HCT116 (cell line): ENCODE results near the gene SMCO1. TPM values are rescaled to one million over a fixed set of nuclear protein-coding genes. Genes with fewer than 3 reads are reported as not detected.

Source experiments
- ATAC-seq: fragments of 200-7000 bp; cut with Tn5 transposase; 2 replicates; pipeline ENCODE4 v1.9.1; 2020; ENCODE audit warnings: mild to moderate bottlenecking, moderate library complexity
- BruUV-seq: library from RNA; stranded (reverse); fragments of 400-500 nt; replicated peaks from 2 replicates; lab custom pipeline; 2021; lab: Mats Ljungman, UMichigan
- CTCF ChIA-PET: fragments of 300-600 bp; sonication (Branson Sonifier 250); formaldehyde crosslinking; loops from one replicate; lab custom pipeline; 2021; ENCODE audit warnings: antibody characterized with exemption; lab: Charles Lee
- POLR2A ChIA-PET: fragments of 300-600, 350-600 bp; sonication (Branson Sonifier 250); formaldehyde crosslinking; loops from one replicate; lab custom pipeline; 2021; ENCODE audit warnings: antibody characterized with exemption; lab: Charles Lee
- RAD21 ChIA-PET, 2 experiments: fragments of 300-600 bp; sonication (Branson Sonifier 250); formaldehyde crosslinking; loops; one replicate each; lab custom pipeline; 2023; ENCODE audit warnings: low total read pairs in 2 of 2; ENCODE audit not compliant: uncharacterized antibody in 2 of 2, unreplicated experiment in 2 of 2, low non-redundant PET in 1 of 2; lab: Charles Lee
- DNase-seq: peaks from one replicate; pipeline ENCODE4 v3.0.0-alpha.2; 2010; ENCODE audit warnings: low read depth, low spot score
- H2AFZ ChIP-seq: fragments of 200-600 bp; shearing (Covaris generic), sonication (generic); 2 replicates; pipeline ENCODE4 v1.6.1; 2017; ENCODE audit warnings: low read depth, mixed run types, mixed read lengths, antibody characterized with exemption, low read length; ENCODE audit not compliant: poor library complexity, severe bottlenecking
- H3K27ac ChIP-seq: 2 replicates; pipeline ENCODE4 v1.5.1; 2012; ENCODE audit warnings: low read depth, low read length
- H3K27me3 ChIP-seq: fragments of 200-600 bp; sonication (generic); 2 replicates; pipeline ENCODE4 v1.6.1; 2016; ENCODE audit warnings: mixed run types, low read length, mixed read lengths; ENCODE audit not compliant: insufficient read depth
- H3K36me3 ChIP-seq, 2 experiments: fragments of 200-500 bp in 1 of 2; fragments of 200-600 bp in 1 of 2; sonication (Bioruptor generic) in 1 of 2; sonication (generic) in 1 of 2; 2 replicates each; pipeline versions ENCODE4 v1.5.1 to v1.6.1; 2014 to 2016; ENCODE audit warnings: low read length in 2 of 2, inconsistent platforms in 1 of 2, mixed read lengths in 1 of 2, mixed run types in 1 of 2; ENCODE audit not compliant: insufficient read depth in 2 of 2, control insufficient read depth in 1 of 2
- H3K4me1 ChIP-seq, 2 experiments: fragments of 200-600 bp in 1 of 2; sonication (generic) in 1 of 2; 2 replicates each; pipeline versions ENCODE4 v1.5.1 to v1.6.1; 2012 to 2017; ENCODE audit warnings: low read length in 2 of 2, inconsistent platforms in 1 of 2, mild to moderate bottlenecking in 1 of 2, mixed read lengths in 1 of 2, mixed run types in 1 of 2, moderate library complexity in 1 of 2; ENCODE audit not compliant: insufficient read depth in 2 of 2, control insufficient read depth in 1 of 2
- H3K4me2 ChIP-seq: fragments of 200-600 bp; sonication (generic); 2 replicates; pipeline ENCODE4 v1.6.1; 2017; ENCODE audit warnings: mixed run types, low read length, mixed read lengths
- H3K4me3 ChIP-seq, 2 experiments: fragments of 200-600 bp in 1 of 2; sonication (generic) in 1 of 2; replicated peaks in 1 of 2; 2 replicates each; pipeline ENCODE4 v1.5.1; 2011 to 2016; ENCODE audit warnings: low read length in 2 of 2, control low read depth in 1 of 2, low read depth in 1 of 2, mild to moderate bottlenecking in 1 of 2, mixed read lengths in 1 of 2, mixed run types in 1 of 2
- H3K79me2 ChIP-seq: fragments of 200-600 bp; sonication (generic); 2 replicates; pipeline ENCODE4 v1.6.1; 2017; ENCODE audit warnings: mild to moderate bottlenecking, mixed run types, low read length, moderate library complexity, mixed read lengths; ENCODE audit not compliant: insufficient read depth
- H3K9ac ChIP-seq: fragments of 200-600 bp; sonication (generic); 2 replicates; pipeline ENCODE4 v1.6.1; 2016; ENCODE audit warnings: low read length, mixed read lengths
- H3K9me2 ChIP-seq: fragments of 200-600 bp; sonication (generic), shearing (Covaris generic); 2 replicates; pipeline ENCODE4 v1.6.1; 2017; ENCODE audit warnings: mixed run types, mild to moderate bottlenecking, moderate library complexity; ENCODE audit not compliant: insufficient read depth
- H3K9me3 ChIP-seq, 2 experiments: fragments of 200-500 bp in 1 of 2; fragments of 200-600 bp in 1 of 2; sonication (Bioruptor generic) in 1 of 2; sonication (generic) in 1 of 2; 2 replicates each; pipeline ENCODE4 v1.6.1; 2014 to 2017; ENCODE audit warnings: low read length in 2 of 2, mixed read lengths in 2 of 2, inconsistent platforms in 1 of 2, low read depth in 1 of 2, mild to moderate bottlenecking in 1 of 2, mixed run types in 1 of 2, moderate library complexity in 1 of 2; ENCODE audit not compliant: control insufficient read depth in 1 of 2, insufficient read depth in 1 of 2
- H4K20me1 ChIP-seq: fragments of 200-600 bp; sonication (generic), shearing (Covaris generic); 2 replicates; pipeline ENCODE4 v1.6.1; 2017; ENCODE audit warnings: mixed run types, mild to moderate bottlenecking, moderate library complexity; ENCODE audit not compliant: insufficient read depth
- CBX3 ChIP-seq: IDR thresholded peaks from 2 replicates; pipeline ENCODE4 v1.6.1; 2012; ENCODE audit warnings: low read depth
- EZH2phosphoT487 ChIP-seq: fragments of 200-600 bp; IDR thresholded peaks from 2 replicates; pipeline ENCODE4 v1.6.1; 2018; ENCODE audit warnings: antibody characterized with exemption, borderline replicate concordance
- FOSL1 ChIP-seq: IDR thresholded peaks from 2 replicates; pipeline ENCODE4 v1.6.1; 2012; ENCODE audit warnings: low read depth
- JUND ChIP-seq: IDR thresholded peaks from 2 replicates; pipeline ENCODE4 v1.6.1; 2012
- MAX ChIP-seq: IDR thresholded peaks from 2 replicates; pipeline ENCODE4 v1.6.1; 2012
- POLR2A ChIP-seq: IDR thresholded peaks from 2 replicates; pipeline ENCODE4 v1.7.0; 2011; ENCODE audit warnings: borderline replicate concordance; ENCODE audit not compliant: insufficient read depth, insufficient read length; ENCODE audit errors: extremely low read depth
- REST ChIP-seq: IDR thresholded peaks from 2 replicates; pipeline ENCODE4 v1.6.1; 2012; ENCODE audit warnings: low read depth
- SIN3A ChIP-seq: IDR thresholded peaks from 2 replicates; pipeline ENCODE4 v1.6.1; 2012; ENCODE audit warnings: low read depth
- TCF7L2 ChIP-seq: IDR thresholded peaks from 2 replicates; pipeline ENCODE4 v1.7.0; 2011; ENCODE audit warnings: borderline replicate concordance, inconsistent platforms; ENCODE audit not compliant: insufficient read depth, insufficient read length; ENCODE audit errors: extremely low read depth
- intact Hi-C: fragments of 100-400 bp; cut with micrococcal nuclease; formaldehyde crosslinking; loops from 2 replicates; pipeline ENCODE4 v1.10.0; 2022
- total RNA-seq: library from RNA; stranded (reverse); gene quantifications from one replicate; pipeline ENCODE4 v1.2.1, GENCODE V29; 2021; ENCODE audit not compliant: unreplicated experiment
- TF ChIP-seq, protein P1 (sequence below), 3 experiments: fragments of 200-600 bp in 1 of 3; sonication (generic) in 1 of 3; IDR thresholded peaks in 2 of 3; conservative IDR thresholded peaks in 1 of 3; 2 replicates each; pipeline ENCODE4 v1.5.1; 2012 to 2017; ENCODE audit warnings: low read depth in 2 of 3, low read length in 2 of 3, antibody characterized with exemption in 1 of 3, borderline replicate concordance in 1 of 3, control low read depth in 1 of 3, mild to moderate bottlenecking in 1 of 3, mixed read lengths in 1 of 3, mixed run types in 1 of 3, moderate library complexity in 1 of 3; ENCODE audit not compliant: insufficient read depth in 1 of 3

SMCO1 gene
- total RNA-seq, 1 experiment from 2014 or later, result not detected

GRCh38 chr3:196503196-196504076 is 11.7 kb downstream of the SMCO1 start, which contains the start of gene RNF168 (continued):
- TF ChIP-seq JUND (no peak), MAX (peak; percentile 84), POLR2A (peak; percentile 69), SIN3A (peak; percentile 89), CBX3 (no peak), FOSL1 (no peak)

DNA sequence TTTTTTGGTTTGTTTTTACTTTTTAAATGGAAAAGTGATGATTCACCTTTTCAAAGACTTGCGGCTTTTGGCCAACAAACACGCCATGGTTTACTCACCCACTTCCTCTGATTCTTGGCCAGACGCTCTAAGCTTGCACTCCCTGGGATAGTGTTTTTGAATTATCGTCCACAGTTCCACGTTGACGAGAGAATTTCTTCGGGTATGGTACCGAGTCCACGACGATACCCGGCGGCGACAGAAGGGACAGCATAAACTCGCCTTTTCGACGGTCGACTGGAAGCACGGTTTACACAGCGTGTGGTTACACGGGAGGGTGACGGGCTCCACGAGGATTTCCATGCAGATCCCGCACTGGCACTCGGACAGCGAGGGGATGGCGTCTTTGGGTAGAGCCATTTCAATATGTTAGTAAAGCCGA is 12.4 kb downstream of the SMCO1 start:
- peak overlapping the region; percentile 91 for H3K27ac ChIP-seq
- DNase-seq (no peak), ATAC-seq (peak; percentile 23; the same call in 1 of the 2 replicates)
- ChIA-PET CTCF (no interaction called here), POLR2A (no interaction called here), RAD21 (no interaction called here)
- H3K9ac ChIP-seq, result peak overlapping the region; percentile 99
- no peaks in the 10 kb centered on the region for H3K9me2 ChIP-seq
- H3K79me2 ChIP-seq, result peaks cover 57% of the 10 kb centered on the region
- peak overlapping the region; percentile 80 to 83 for H3K4me3 ChIP-seq
- peaks cover 0 to 14% of the 10 kb centered on the region in 2 experiments; a peak in 1 of 4 replicates for H3K36me3 ChIP-seq
- peaks cover 0 to 6% of the 10 kb centered on the region in 2 experiments; a peak in 1 of 4 replicates for H3K9me3 ChIP-seq
- H4K20me1 ChIP-seq, result peaks cover 6% of the 10 kb centered on the region; the same call in 1 of the 2 replicates
- TF ChIP-seq TCF7L2 (peak; percentile 31), REST (no peak), EZH2phosphoT487 (no peak), FOSL1 (peak; percentile 46), JUND (peak; percentile 45; the same call in 1 of the 2 replicates), MAX (peak; percentile 42; the same call in 1 of the 2 replicates), SIN3A (0 out of 2 replicates have a peak, but pooled peaks have one; percentile 19)
- TF ChIP-seq, protein P1, sequence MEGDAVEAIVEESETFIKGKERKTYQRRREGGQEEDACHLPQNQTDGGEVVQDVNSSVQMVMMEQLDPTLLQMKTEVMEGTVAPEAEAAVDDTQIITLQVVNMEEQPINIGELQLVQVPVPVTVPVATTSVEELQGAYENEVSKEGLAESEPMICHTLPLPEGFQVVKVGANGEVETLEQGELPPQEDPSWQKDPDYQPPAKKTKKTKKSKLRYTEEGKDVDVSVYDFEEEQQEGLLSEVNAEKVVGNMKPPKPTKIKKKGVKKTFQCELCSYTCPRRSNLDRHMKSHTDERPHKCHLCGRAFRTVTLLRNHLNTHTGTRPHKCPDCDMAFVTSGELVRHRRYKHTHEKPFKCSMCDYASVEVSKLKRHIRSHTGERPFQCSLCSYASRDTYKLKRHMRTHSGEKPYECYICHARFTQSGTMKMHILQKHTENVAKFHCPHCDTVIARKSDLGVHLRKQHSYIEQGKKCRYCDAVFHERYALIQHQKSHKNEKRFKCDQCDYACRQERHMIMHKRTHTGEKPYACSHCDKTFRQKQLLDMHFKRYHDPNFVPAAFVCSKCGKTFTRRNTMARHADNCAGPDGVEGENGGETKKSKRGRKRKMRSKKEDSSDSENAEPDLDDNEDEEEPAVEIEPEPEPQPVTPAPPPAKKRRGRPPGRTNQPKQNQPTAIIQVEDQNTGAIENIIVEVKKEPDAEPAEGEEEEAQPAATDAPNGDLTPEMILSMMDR (IDR thresholded peaks at IDR 0.05 in 2 of 3, conservative IDR thresholded peaks at IDR 0.05 in 1 of 3; ENCODE audit: borderline replicate concordance in 1 of 3, insufficient read depth in 1 of 3, low read depth in 2 of 3, low read length in 2 of 3), result 0 out of 6 replicates have a peak, but pooled peaks of 1 of the 3 experiments have one; percentile 11
- no TSS peak for BruUV-seq
- no peak overlapping the region for H2AFZ ChIP-seq
- H3K27me3 ChIP-seq, result no peaks in the 10 kb centered on the region
- intact Hi-C loops, result loop anchor here (1.0 to 10.0 kb wide), 3 partner anchors 165 to 249 kb away; partner anchors contain the start of genes DYNLT2B and TM4SF19
- H3K4me1 ChIP-seq, result peaks cover 4 to 18% of the 10 kb centered on the region in 2 experiments; a peak in 3 of 4 replicates
- H3K4me2 ChIP-seq, result peak overlapping the region; percentile 82
